H1 (cell line): ENCODE measurements around the gene MYO1F. TPM values are rescaled to one million over a fixed set of nuclear protein-coding genes. Genes with fewer than 3 reads are reported as not detected.

ENCODE experiments used
- CTCF ChIA-PET: fragments of 300-600 bp; sonication (Branson Sonifier 250); formaldehyde crosslinking; loops from one replicate; lab custom pipeline; 2021; ENCODE audit not compliant: partially characterized antibody; lab: Charles Lee
- POLR2A ChIA-PET: fragments of 300-600 bp; sonication (Branson Sonifier 250); formaldehyde crosslinking; loops from one replicate; lab custom pipeline; 2021; ENCODE audit warnings: inconsistent platforms; ENCODE audit not compliant: partially characterized antibody; lab: Charles Lee
- DNase-seq, 2 experiments: peaks; one replicate each; pipeline versions ENCODE4 v3.0.0 to v3.0.0-alpha.2; 2010 to 2022; ENCODE audit warnings: low spot score in 2 of 2, low read depth in 1 of 2, mixed read lengths in 1 of 2
- FAIRE-seq: peaks from 2 replicates; lab custom pipeline; 2011; peaks lifted over from hg19 to GRCh38; lab: Jason Lieb, UNC
- H2AFZ ChIP-seq: 2 replicates; pipeline ENCODE4 v1.8.1; 2012; ENCODE audit warnings: low read length, inconsistent platforms
- H2AK5ac ChIP-seq: 2 replicates; pipeline ENCODE4 v1.6.1; 2013; ENCODE audit warnings: low read depth, low read length
- H2BK120ac ChIP-seq: replicated peaks from 2 replicates; pipeline ENCODE3; 2013; ENCODE audit warnings: low read depth, low read length, inconsistent platforms
- H2BK12ac ChIP-seq: 2 replicates; pipeline ENCODE4 v1.6.1; 2013; ENCODE audit warnings: low read depth, low read length
- H2BK15ac ChIP-seq: 2 replicates; pipeline ENCODE4 v1.6.1; 2013; ENCODE audit warnings: low read length
- H2BK20ac ChIP-seq: 2 replicates; pipeline ENCODE4 v1.6.1; 2013; ENCODE audit warnings: low read length
- H2BK5ac ChIP-seq: 2 replicates; pipeline ENCODE4 v1.6.1; 2013; ENCODE audit warnings: low read depth, low read length
- H3K14ac ChIP-seq: 2 replicates; pipeline ENCODE4 v1.6.1; 2013; ENCODE audit warnings: inconsistent platforms; ENCODE audit not compliant: insufficient read length
- H3K18ac ChIP-seq: 2 replicates; pipeline ENCODE4 v1.6.1; 2013; ENCODE audit warnings: low read length; ENCODE audit errors: extremely low read depth
- H3K23ac ChIP-seq: 2 replicates; pipeline ENCODE4 v1.6.1; 2013; ENCODE audit warnings: inconsistent platforms; ENCODE audit not compliant: insufficient read length
- H3K23me2 ChIP-seq: 2 replicates; pipeline ENCODE4 v1.6.1; 2013; ENCODE audit warnings: low read depth, low read length
- H3K27ac ChIP-seq: 2 replicates; pipeline ENCODE4 v1.6.1; 2011; ENCODE audit warnings: low read depth, low read length, inconsistent platforms
- H3K27me3 ChIP-seq, 4 experiments: replicated peaks in 1 of 4; 1 replicate in 1 of 4; 2 replicates in 3 of 4; pipeline versions ENCODE4 v1.6.1 to v1.8.1; 2011 to 2013; ENCODE audit warnings: low read length in 3 of 4, mild to moderate bottlenecking in 3 of 4, inconsistent platforms in 2 of 4, mixed read lengths in 2 of 4, moderate library complexity in 1 of 4; ENCODE audit not compliant: control insufficient read depth in 3 of 4, insufficient read depth in 3 of 4; ENCODE audit errors: extremely low read depth in 1 of 4
- H3K36me3 ChIP-seq, 4 experiments: 2 replicates each; pipeline versions ENCODE4 v1.6.1 to v1.8.1; 2011 to 2013; ENCODE audit warnings: mild to moderate bottlenecking in 4 of 4, low read length in 3 of 4, moderate library complexity in 2 of 4, control low read depth in 1 of 4, inconsistent platforms in 1 of 4; ENCODE audit not compliant: insufficient read depth in 4 of 4, control insufficient read depth in 2 of 4
- H3K4ac ChIP-seq: replicated peaks from 2 replicates; pipeline ENCODE3; 2013; ENCODE audit warnings: low read length, low read depth, mixed read lengths, inconsistent platforms; ENCODE audit not compliant: insufficient read length
- H3K4me1 ChIP-seq, 4 experiments: replicated peaks in 1 of 4; 1 replicate in 1 of 4; 2 replicates in 3 of 4; pipeline versions ENCODE4 v1.6.1 to v1.8.1; 2011 to 2013; ENCODE audit warnings: low read length in 3 of 4, inconsistent platforms in 2 of 4, mixed read lengths in 1 of 4; ENCODE audit not compliant: insufficient read depth in 4 of 4, control insufficient read depth in 3 of 4
- H3K4me2 ChIP-seq, 2 experiments: 2 replicates each; pipeline versions ENCODE4 v1.6.1 to v1.8.1; 2011 to 2013; ENCODE audit warnings: low read depth in 2 of 2, low read length in 2 of 2, control low read depth in 1 of 2, inconsistent platforms in 1 of 2, mild to moderate bottlenecking in 1 of 2; ENCODE audit not compliant: insufficient read depth in 1 of 2
- H3K4me3 ChIP-seq, 4 experiments: fragments of 200-600, 300-600 bp in 1 of 4; sonication (generic), shearing (Covaris generic), sonication (Bioruptor Twin) in 1 of 4; 2 replicates each; pipeline versions ENCODE4 v1.5.1 to v1.8.1; 2011 to 2016; ENCODE audit warnings: low read length in 4 of 4, low read depth in 3 of 4, control low read depth in 2 of 4, inconsistent platforms in 2 of 4, mild to moderate bottlenecking in 2 of 4, mixed read lengths in 1 of 4, moderate library complexity in 1 of 4; ENCODE audit not compliant: insufficient read depth in 2 of 4; ENCODE audit errors: extremely low read depth in 1 of 4
- H3K56ac ChIP-seq: replicated peaks from 2 replicates; pipeline ENCODE3; 2013; ENCODE audit warnings: low read depth, mild to moderate bottlenecking, mixed read lengths, low read length, inconsistent platforms; ENCODE audit not compliant: insufficient read length
- H3K79me1 ChIP-seq: 2 replicates; pipeline ENCODE4 v1.6.1; 2013; ENCODE audit warnings: low read depth, low read length, control low read depth
- H3K79me2 ChIP-seq, 2 experiments: 2 replicates each; pipeline versions ENCODE4 v1.6.1 to v1.8.1; 2012 to 2013; ENCODE audit warnings: low read length in 2 of 2, mild to moderate bottlenecking in 2 of 2, inconsistent platforms in 1 of 2; ENCODE audit not compliant: insufficient read depth in 2 of 2, control insufficient read depth in 1 of 2
- H3K9ac ChIP-seq, 4 experiments: replicated peaks in 1 of 4; 1 replicate in 1 of 4; 2 replicates in 3 of 4; pipeline versions ENCODE4 v1.6.1 to v1.8.1; 2011 to 2013; ENCODE audit warnings: low read depth in 3 of 4, low read length in 3 of 4, control low read depth in 2 of 4, mild to moderate bottlenecking in 2 of 4, moderate library complexity in 2 of 4, inconsistent platforms in 1 of 4; ENCODE audit errors: extremely low read depth in 1 of 4
- H3K9me3 ChIP-seq, 2 experiments: 2 replicates each; pipeline versions ENCODE4 v1.6.1 to v1.8.1; 2012 to 2013; ENCODE audit warnings: mild to moderate bottlenecking in 2 of 2, moderate library complexity in 2 of 2, control low read depth in 1 of 2, inconsistent platforms in 1 of 2, low read depth in 1 of 2, low read length in 1 of 2, mixed read lengths in 1 of 2; ENCODE audit not compliant: insufficient read depth in 2 of 2
- H4K20me1 ChIP-seq, 2 experiments: replicated peaks in 1 of 2; 2 replicates each; pipeline versions ENCODE3 to v1.8.1; 2011 to 2013; ENCODE audit warnings: inconsistent platforms in 2 of 2, low read length in 2 of 2, mild to moderate bottlenecking in 1 of 2; ENCODE audit not compliant: insufficient read depth in 2 of 2, control insufficient read depth in 1 of 2
- H4K5ac ChIP-seq: 2 replicates; pipeline ENCODE4 v1.6.1; 2013; ENCODE audit warnings: low read length, low read depth, mixed read lengths, inconsistent platforms; ENCODE audit not compliant: insufficient read length
- H4K8ac ChIP-seq: 2 replicates; pipeline ENCODE4 v1.8.0; 2013; ENCODE audit warnings: mild to moderate bottlenecking, moderate library complexity, low read length, inconsistent platforms; ENCODE audit not compliant: insufficient read depth; ENCODE audit errors: extremely low read depth
- H4K91ac ChIP-seq: replicated peaks from 2 replicates; pipeline ENCODE3; 2013; ENCODE audit warnings: low read length, mixed read lengths, inconsistent platforms; ENCODE audit not compliant: insufficient read length
- ASH2L ChIP-seq: fragments of 200-600, 300-600 bp; sonication (generic); IDR thresholded peaks from one replicate; pipeline ENCODE4 v1.7.1; 2017; ENCODE audit warnings: low read length
- BACH1 ChIP-seq: IDR thresholded peaks from 2 replicates; pipeline ENCODE4 v1.6.1; 2012; ENCODE audit warnings: low read length, improper control_type of control experiment
- CBX5 ChIP-seq: fragments of 300-800, 300-1000 bp; sonication (generic); IDR thresholded peaks from 2 replicates; pipeline ENCODE4 v1.7.1; 2016; ENCODE audit warnings: antibody characterized with exemption, low read length, low read depth
- CHD2 ChIP-seq: IDR thresholded peaks from 2 replicates; pipeline ENCODE4 v1.6.1; 2012; ENCODE audit warnings: low read length, improper control_type of control experiment
- EZH2 ChIP-seq: fragments of 200-600 bp; sonication (generic); IDR thresholded peaks from 2 replicates; pipeline ENCODE4 v1.7.1; 2012; ENCODE audit warnings: low read depth, mild to moderate bottlenecking, moderate library complexity, low read length, inconsistent platforms; ENCODE audit not compliant: severe bottlenecking
- HDAC2 ChIP-seq, 2 experiments: fragments of 300-600 bp in 1 of 2; sonication (generic) in 1 of 2; IDR thresholded peaks; 2 replicates each; pipeline ENCODE4 v1.6.1; 2011 to 2012; ENCODE audit warnings: low read depth in 2 of 2, low read length in 2 of 2, mild to moderate bottlenecking in 2 of 2, moderate library complexity in 2 of 2, borderline replicate concordance in 1 of 2, inconsistent platforms in 1 of 2
- HDAC6 ChIP-seq: IDR thresholded peaks from one replicate; pipeline ENCODE4 v1.7.1; 2012; ENCODE audit warnings: low read depth, mild to moderate bottlenecking, inconsistent platforms, low read length, moderate library complexity
- KDM4A ChIP-seq: IDR thresholded peaks from one replicate; pipeline ENCODE4 v1.7.1; 2012; ENCODE audit warnings: low read depth, mild to moderate bottlenecking, moderate library complexity, low read length, inconsistent platforms; ENCODE audit not compliant: severe bottlenecking
- POU5F1 ChIP-seq: IDR thresholded peaks from 2 replicates; pipeline ENCODE4 v1.6.1; 2011; ENCODE audit warnings: low read depth, mild to moderate bottlenecking, low read length, moderate library complexity
- SAP30 ChIP-seq: fragments of 300-600 bp; sonication (generic); IDR thresholded peaks from 2 replicates; pipeline ENCODE4 v1.7.1; 2012; ENCODE audit warnings: low read length, moderate library complexity, mild to moderate bottlenecking, inconsistent platforms; ENCODE audit not compliant: insufficient read depth, insufficient replicate concordance
- SUZ12 ChIP-seq: fragments of 200-600 bp; sonication (generic); IDR thresholded peaks from 2 replicates; pipeline ENCODE4 v1.6.1; 2012; ENCODE audit warnings: mild to moderate bottlenecking, inconsistent platforms, low read length, moderate library complexity, mixed read lengths
- WGBS, 2 experiments: shearing (Covaris generic) in 1 of 2; methylation state at CpG; one replicate each; pipeline versions ENCODE4 v1.1.6 to v1.1.7; 2013 to 2015; ENCODE audit warnings: low lambda C conversion rate in 2 of 2, mixed read lengths in 2 of 2, inconsistent platforms in 1 of 2, low coverage in 1 of 2, missing lambda C conversion rate in 1 of 2; ENCODE audit not compliant: insufficient replicate concordance in 2 of 2, insufficient coverage in 1 of 2, insufficient read length in 1 of 2; ENCODE audit errors: extremely low coverage in 1 of 2, missing lambda C conversion rate in 1 of 2; 5-methylcytosine and 5-hydroxymethylcytosine counted together
- polyA plus RNA-seq, 7 experiments: library from polyadenylated mRNA; depleted of rRNA in 3 of 7; stranded (reverse) in 5 of 7; unstranded in 2 of 7; fragments of >200 nt in 5 of 7; fragments of 200-250 nt in 2 of 7; gene quantifications; 1 replicate in 5 of 7; 2 replicates in 1 of 7; 4 replicates in 1 of 7; pipeline versions ENCODE4 v1.2.1 to v1.2.3, GENCODE V29; 2011 to 2013; ENCODE audit warnings: missing spikeins in 2 of 7, mixed read lengths in 2 of 7
- total RNA-seq: library from RNA; stranded (reverse); fragmentation: NEBNext Ultra II Directional; extraction: Animal tissue kit (Norgen Biotek cat#: 25700); gene quantifications from 2 replicates; pipeline ENCODE4 v1.2.1, GENCODE V29; 2021

MYO1F gene
- total and polyA plus RNA-seq, 2 of the 8 experiments (the other 6 are each of a cell fraction or from before 2014, with no cell fraction given), result 1.4 to 4.6 TPM

- Histone ChIP-seq H3K4ac (peak within 1 kb of the TSS; percentile 100), H2BK120ac (peak within 1 kb of the TSS; percentile 99), H3K23me2 (peaks cover 17% of the 10 kb centered on the region), H4K91ac (peak within 1 kb of the TSS; percentile 94), H3K27ac (peak within 1 kb of the TSS; percentile 29), H3K23ac (no peak within 1 kb of the TSS), H2BK5ac (peak within 1 kb of the TSS; percentile 98), H3K4me1 (peaks cover 10 to 29% (median 19%) of the 10 kb centered on the region in 4 experiments), H3K4me2 (peak within 1 kb of the TSS; percentile 90 to 96), H2BK20ac (peak within 1 kb of the TSS; percentile 100), H2AFZ (no peak within 1 kb of the TSS), H4K20me1 (peaks cover 0 to 3% of the 10 kb centered on the region in 2 experiments), H3K14ac (peak within 1 kb of the TSS; percentile 20), H2BK12ac (peak within 1 kb of the TSS; percentile 99), H3K27me3 (no peaks in the 10 kb centered on the region), H3K18ac (peak within 1 kb of the TSS; percentile 97), H3K79me2 (peaks cover 0 to 6% of the 10 kb centered on the region in 2 experiments; a peak in 1 of 4 replicates), H3K4me3 (peak within 1 kb of the TSS; percentile 70 to 93 (median 88)), H3K9me3 (no peaks in the 10 kb centered on the region), H3K56ac (peak within 1 kb of the TSS; percentile 65), H2AK5ac (peak within 1 kb of the TSS; percentile 89), H4K5ac (peak within 1 kb of the TSS; percentile 90), H3K79me1 (peaks cover 3% of the 10 kb centered on the region; the same call in 1 of the 2 replicates), H4K8ac (peak within 1 kb of the TSS; percentile 82), H3K36me3 (no peaks in the 10 kb centered on the region; a peak in 1 of 8 replicates), H3K9ac (peak within 1 kb of the TSS in 3 of 4 experiments; percentile 61 to 83 (median 75); a peak in 6 of 7 replicates), H2BK15ac (peak within 1 kb of the TSS; percentile 100)
- CTCF ChIA-PET, result no interaction called here
- 0% methylated on average over 43 of the region's 74 CpGs; no CpG with 5 or more reads in 1 of the 2 experiments for WGBS, 2 experiments
- POLR2A ChIA-PET, result no interaction called here
- peak; percentile 42 for FAIRE-seq
- DNase-seq, result peak in 1 of 2 experiments; percentile 76
- TF ChIP-seq EZH2, result no peak
- TF ChIP-seq ASH2L, result peak; percentile 38
- no peak for TF ChIP-seq POU5F1
- TF ChIP-seq CBX5, result no peak
- TF ChIP-seq HDAC6, result no peak
- TF ChIP-seq HDAC2 (IDR thresholded peaks at IDR 0.05; ENCODE audit: borderline replicate concordance in 1 of 2, low read depth in 2 of 2, low read length in 2 of 2), result peak in 1 of 2 experiments; percentile 41; a peak in 1 of 4 replicates
- TF ChIP-seq CHD2, result no peak
- TF ChIP-seq KDM4A, result peak; percentile 64
- TF ChIP-seq SUZ12, result no peak
- peak; percentile 80 for TF ChIP-seq SAP30
- peak; percentile 52 for TF ChIP-seq BACH1
These were observed 33.0 kb upstream of the MYO1F start, which contains the start of gene ADAMTS10 for GRCh38 chr19:8610041-8610935. Gene ADAMTS10 (minus strand): TSS chr19:8610715. CDS start chr19:8605710, 5,005 bp downstream.
